Heart right ventricle (tissue), 16 donors: ENCODE data around the gene OSBPL6. TPM values are rescaled to one million over a fixed set of nuclear protein-coding genes. Genes with fewer than 3 reads are reported as not detected.

Experiments used
- ATAC-seq, 8 donors: fragments of 200-7000 bp; cut with Tn5 transposase; one replicate each; pipeline ENCODE4 v1.9.1; 2020; ENCODE audit warnings: mild to moderate bottlenecking in 8 of 8, moderate library complexity in 8 of 8, moderate number of reproducible peaks in 1 of 8
- DNase-seq, 2 donors: peaks; one replicate each; pipeline ENCODE4 v3.0.0-alpha.2; 2020
- H3K27ac ChIP-seq, 10 donors: fragments of 200-600 bp; sonication (generic) in 2 of 10; one replicate each; pipeline versions ENCODE4 v1.5.0 to v1.8.0; 2020 to 2022; ENCODE audit warnings: mild to moderate bottlenecking in 3 of 10
- H3K27me3 ChIP-seq, 7 donors: fragments of 200-600 bp; one replicate each; pipeline ENCODE4 v1.8.0; 2021 to 2022; ENCODE audit warnings: mild to moderate bottlenecking in 2 of 7
- H3K36me3 ChIP-seq, 9 donors: fragments of 200-600 bp; sonication (generic) in 1 of 9; one replicate each; pipeline versions ENCODE4 v1.5.0 to v1.8.0; 2020 to 2022; ENCODE audit warnings: mild to moderate bottlenecking in 2 of 9
- H3K4me1 ChIP-seq, 9 donors: fragments of 200-600 bp; sonication (generic) in 1 of 9; one replicate each; pipeline versions ENCODE4 v1.5.0 to v1.8.0; 2020 to 2022; ENCODE audit warnings: mild to moderate bottlenecking in 4 of 9
- H3K4me3 ChIP-seq, 10 donors: fragments of 200-600 bp; sonication (generic) in 2 of 10; one replicate each; pipeline versions ENCODE4 v1.5.0 to v1.8.0; 2020 to 2022; ENCODE audit warnings: mild to moderate bottlenecking in 7 of 10, moderate library complexity in 2 of 10
- H3K9me3 ChIP-seq, 11 donors: fragments of 200-600 bp in 10 of 11; sonication (generic) in 2 of 11; one replicate each; pipeline versions ENCODE4 v1.5.0 to v1.8.0; 2013 to 2022; ENCODE audit warnings: mild to moderate bottlenecking in 2 of 11, control low read depth in 1 of 11, moderate library complexity in 1 of 11
- WGBS, 2 donors: extraction: QIAGEN DNeasy Blood & Tissue Kit; methylation state at CpG; one replicate each; pipeline ENCODE4 v1.1.7; 2013; ENCODE audit warnings: inconsistent platforms in 1 of 2; 5-methylcytosine and 5-hydroxymethylcytosine counted together
- intact Hi-C, 10 donors: fragments of 100-400 bp; cut with DNase I; formaldehyde crosslinking; loops; one replicate each; pipeline versions ENCODE4 v1.11.1 to v1.14.2; 2022
- polyA plus RNA-seq, 2 donors: library from polyadenylated mRNA; stranded (reverse); fragments of 200-250 nt; gene quantifications; one replicate each; pipeline ENCODE4 v1.2.3, GENCODE V29; 2013
- total RNA-seq, 10 donors: library from RNA; stranded (reverse); fragmentation: NEBNext Ultra II Directional in 3 of 10; extraction: Animal tissue kit (Norgen Biotek cat#: 25700) in 3 of 10; gene quantifications; one replicate each; pipeline versions ENCODE4 v1.2.1 to v1.2.4, GENCODE V29; 2021 to 2023
- TF ChIP-seq, protein P1 (sequence below), 9 donors: fragments of 200-600 bp; sonication (generic) in 2 of 9; IDR thresholded peaks; one replicate each; pipeline versions ENCODE4 v1.5.0 to v1.8.0; 2021 to 2022; ENCODE audit warnings: antibody characterized with exemption in 9 of 9, mild to moderate bottlenecking in 5 of 9, moderate library complexity in 1 of 9
- donor health status: Arrhythmogenic right ventricular cardiomyopathy.
- donor health status: ischemic (EF 13 %, LVEDD 7.1; RV severe dilation, severe dysfunction).
- donor health status: healthy with polysubstance abuse.
- donor health status: DM: no; HTN: yes; CAD: no.
- donor health status: DM: no; HTN: no; CAD: no.
- donor health status: ischemic (EF 25% LVEDD 6.9; RV normal size, moderate dysfunction).
- donor health status: ischemic (EF 25% LVEDD 5.7; RV mildly dilated, moderate dysfunction).
- donor health status: healthy.
- donor health status: DM: yes; HTN: yes; CAD: no.
- donor health status: Ischemic cardiomyopathy.
- donor health status: ischemic (EF 35%, LVEDD 5.7; RV mildly dilated, moderate dysfunction).
- donor health status: nonischemic (EF 11% LVEDD 7.7; RV severe dilation, severe dysfunction).
- donor health status: DM: yes; HTN: yes; CAD: no.
- donor health status: PGD.
- donor health status: ischemic (EF 29% LVEDD 5.4; RV normal size, mild dysfunction).
- donor health status: nonischemic (EF 23%, LVEDD 6.1; RV moderate dilation, normal function).

The OSBPL6 gene
- total and polyA plus RNA-seq, 12 donors = 1.1 to 8.0 (median 4.4) TPM

DNA sequence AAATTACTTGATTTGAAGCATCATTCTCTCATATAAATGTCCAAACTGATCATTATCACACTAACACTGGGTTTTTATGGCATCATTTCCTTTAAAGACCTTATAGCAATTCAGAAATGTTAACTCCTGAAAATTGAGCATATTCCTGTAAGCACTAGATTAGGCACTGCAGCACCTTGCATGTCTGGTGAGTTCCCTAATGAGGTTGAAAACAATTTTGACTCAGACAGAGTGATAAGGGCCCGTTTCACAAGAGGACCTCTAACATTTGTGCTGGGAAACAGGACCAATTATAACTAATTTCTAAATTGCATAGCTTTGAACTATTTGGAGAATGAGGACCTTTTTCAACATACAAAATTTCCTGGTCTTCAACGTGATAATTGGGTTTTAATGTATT lies 69.9 kb downstream of the OSBPL6 start:
- TF ChIP-seq, protein P1, sequence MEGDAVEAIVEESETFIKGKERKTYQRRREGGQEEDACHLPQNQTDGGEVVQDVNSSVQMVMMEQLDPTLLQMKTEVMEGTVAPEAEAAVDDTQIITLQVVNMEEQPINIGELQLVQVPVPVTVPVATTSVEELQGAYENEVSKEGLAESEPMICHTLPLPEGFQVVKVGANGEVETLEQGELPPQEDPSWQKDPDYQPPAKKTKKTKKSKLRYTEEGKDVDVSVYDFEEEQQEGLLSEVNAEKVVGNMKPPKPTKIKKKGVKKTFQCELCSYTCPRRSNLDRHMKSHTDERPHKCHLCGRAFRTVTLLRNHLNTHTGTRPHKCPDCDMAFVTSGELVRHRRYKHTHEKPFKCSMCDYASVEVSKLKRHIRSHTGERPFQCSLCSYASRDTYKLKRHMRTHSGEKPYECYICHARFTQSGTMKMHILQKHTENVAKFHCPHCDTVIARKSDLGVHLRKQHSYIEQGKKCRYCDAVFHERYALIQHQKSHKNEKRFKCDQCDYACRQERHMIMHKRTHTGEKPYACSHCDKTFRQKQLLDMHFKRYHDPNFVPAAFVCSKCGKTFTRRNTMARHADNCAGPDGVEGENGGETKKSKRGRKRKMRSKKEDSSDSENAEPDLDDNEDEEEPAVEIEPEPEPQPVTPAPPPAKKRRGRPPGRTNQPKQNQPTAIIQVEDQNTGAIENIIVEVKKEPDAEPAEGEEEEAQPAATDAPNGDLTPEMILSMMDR (IDR thresholded peaks at IDR 0.05) = no peak
- intact Hi-C loops = no loop called here
- Histone ChIP-seq H3K9me3 (no peaks in the 10 kb centered on the region), H3K36me3 (no peaks in the 10 kb centered on the region), H3K4me1 (no peaks in the 10 kb centered on the region), H3K27ac (no peak overlapping the region), H3K27me3 (no peaks in the 10 kb centered on the region), H3K4me3 (no peak overlapping the region)
- ATAC-seq = no peak
- WGBS, 2 donors = 54 to 60% methylated on average over 2 of the region's 2 CpGs
- DNase-seq = no peak

DNA sequence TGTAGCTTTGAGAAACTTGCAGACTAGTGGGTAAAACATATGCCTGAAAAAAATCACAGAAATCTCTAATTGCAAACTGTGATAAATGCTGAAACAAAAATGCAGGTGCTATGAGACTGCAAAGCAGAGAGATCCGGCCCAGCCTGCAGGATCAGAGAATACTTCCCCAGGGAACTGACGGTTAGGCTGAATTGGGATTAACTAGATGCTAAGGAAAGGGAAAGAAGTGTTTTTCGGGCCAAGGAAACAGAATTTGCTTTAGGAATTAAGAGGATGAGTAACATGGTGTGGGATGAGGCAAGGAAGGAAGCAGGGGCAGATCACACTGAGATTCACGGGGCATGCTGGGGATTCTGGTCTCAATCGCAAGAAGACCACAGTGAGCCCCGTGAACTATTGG lies 71.5 kb downstream of the OSBPL6 start:
- ATAC-seq = no peak
- Histone ChIP-seq H3K4me1 (peaks cover 0 to 14% (median 0%) of the 10 kb centered on the region in 9 donors), H3K9me3 (no peaks in the 10 kb centered on the region), H3K4me3 (no peak overlapping the region), H3K36me3 (no peaks in the 10 kb centered on the region), H3K27ac (no peak overlapping the region), H3K27me3 (no peaks in the 10 kb centered on the region)
- WGBS, 2 donors = 73 to 84% methylated on average over 6 of the region's 6 CpGs
- TF ChIP-seq, protein P1 (IDR thresholded peaks at IDR 0.05) = no peak
- intact Hi-C loops = no loop called here
- DNase-seq = no peak

DNA sequence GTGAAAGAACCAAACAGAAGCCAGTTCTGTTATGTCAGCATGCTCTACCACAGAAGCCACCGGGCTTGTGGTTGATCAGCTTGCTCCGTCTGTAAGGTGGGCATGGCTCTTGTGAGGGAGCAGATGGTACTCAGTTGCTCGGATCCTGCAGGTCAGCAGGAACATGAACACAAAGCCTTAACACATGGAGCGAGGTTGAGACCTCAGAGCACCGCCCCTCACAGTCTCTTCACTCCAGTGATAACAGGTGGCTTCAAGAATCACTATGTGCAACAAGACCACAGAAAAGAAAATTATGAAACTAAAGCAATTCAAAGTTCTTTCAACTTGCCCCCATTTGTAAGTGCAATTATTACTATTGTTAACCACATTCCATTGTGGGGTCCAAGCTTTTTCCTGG lies 72.1 kb downstream of the OSBPL6 start:
- H3K4me1 ChIP-seq = peaks cover 0 to 20% (median 5%) of the 10 kb centered on the region in 9 donors
- WGBS, 2 donors = 91% methylated on average over 5 of the region's 5 CpGs

DNA sequence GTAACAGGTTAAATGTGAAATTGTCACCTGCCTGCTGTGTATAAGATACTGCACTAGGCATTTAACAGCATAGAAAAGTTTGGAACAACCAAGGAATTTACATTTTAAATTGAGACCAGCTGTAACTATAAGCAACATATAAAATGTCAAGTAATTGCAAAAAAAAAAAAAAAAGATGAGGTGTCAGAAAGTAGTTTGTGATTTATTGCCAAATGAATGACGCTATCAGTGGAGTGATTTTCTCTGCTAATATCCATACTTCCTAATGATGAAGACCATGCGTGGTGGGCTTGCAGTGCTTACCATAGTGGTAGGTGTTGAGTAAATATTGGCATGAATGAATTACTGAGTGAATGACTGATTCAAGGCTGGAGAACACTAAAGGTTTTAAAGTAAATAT lies 73.3 kb downstream of the OSBPL6 start:
- intact Hi-C loops = no loop called here
- Histone ChIP-seq H3K27ac (no peak overlapping the region), H3K4me1 (peaks cover 0 to 32% (median 7%) of the 10 kb centered on the region in 9 donors), H3K36me3 (no peaks in the 10 kb centered on the region), H3K4me3 (no peak overlapping the region), H3K27me3 (no peaks in the 10 kb centered on the region), H3K9me3 (no peaks in the 10 kb centered on the region)
- WGBS, 2 donors = 93 to 97% methylated on average over 2 of the region's 2 CpGs
- ATAC-seq = no peak
- DNase-seq = no peak
- TF ChIP-seq, protein P1 (IDR thresholded peaks at IDR 0.05) = no peak

More for the DNA sequence above, 72.1 kb downstream of the OSBPL6 start:
- no peaks in the 10 kb centered on the region for H3K36me3 ChIP-seq
- no peak overlapping the region for H3K4me3 ChIP-seq
- intact Hi-C loops = no loop called here
- no peak overlapping the region for H3K27ac ChIP-seq
- TF ChIP-seq, protein P1 (IDR thresholded peaks at IDR 0.05) = no peak
- no peaks in the 10 kb centered on the region for H3K9me3 ChIP-seq
- ATAC-seq (no peak), DNase-seq (no peak)
- H3K27me3 ChIP-seq = no peaks in the 10 kb centered on the region
